ENCODE measurements around the gene PCSK6.

PCSK6 gene

GRCh38 chr15:101328001-101328400, 161.5 kb downstream of the PCSK6 start:
- TF ChIP-seq CTCF (conservative IDR thresholded peaks at IDR 0.05; ENCODE audit: low read depth), result no peak
- no peak for DNase-seq (ENCODE audit: low spot score)
- no peak overlapping the region for H3K27ac ChIP-seq
- ChIA-PET POLR2A (ENCODE audit: low non-redundant PET) (no interaction called here), CTCF (interaction anchor here (0.6 kb wide), 1 partner anchor 40 kb away, joined by 3 read pairs; no protein-coding TSS in a partner anchor)

- no peak for DNase-seq (ENCODE audit: low spot score)
- ChIA-PET POLR2A (ENCODE audit: low non-redundant PET) (no interaction called here), CTCF (no interaction called here)
- H3K27ac ChIP-seq, result no peak overlapping the region
- no peak for TF ChIP-seq CTCF (conservative IDR thresholded peaks at IDR 0.05; ENCODE audit: low read depth)
Observed at GRCh38 chr15:101327147-101327740, 162.3 kb downstream of the PCSK6 start.

GRCh38 chr15:101326462-101327146, 162.9 kb downstream of the PCSK6 start:
- ChIA-PET POLR2A (ENCODE audit: low non-redundant PET) (no interaction called here), CTCF (no interaction called here)
- no peak for DNase-seq (ENCODE audit: low spot score)
- no peak for TF ChIP-seq CTCF (conservative IDR thresholded peaks at IDR 0.05; ENCODE audit: low read depth)
- no peak overlapping the region for H3K27ac ChIP-seq

- no peak for DNase-seq (ENCODE audit: low spot score)
- POLR2A ChIA-PET (ENCODE audit: low non-redundant PET), result no interaction called here
- CTCF ChIA-PET, result interaction anchor here (0.7 kb wide), 1 partner anchor 161 kb away, joined by 3 read pairs; no protein-coding TSS in a partner anchor
- H3K27ac ChIP-seq, result no peak overlapping the region
- no peak for TF ChIP-seq CTCF (conservative IDR thresholded peaks at IDR 0.05; ENCODE audit: low read depth)
Observed at GRCh38 chr15:101326026-101326315, 163.5 kb downstream of the PCSK6 start.

- ChIA-PET CTCF (interaction anchor here (0.7 kb wide), 1 partner anchor 162 kb away, joined by 3 read pairs; no protein-coding TSS in a partner anchor), POLR2A (ENCODE audit: low non-redundant PET) (no interaction called here)
- no peak for TF ChIP-seq CTCF (conservative IDR thresholded peaks at IDR 0.05; ENCODE audit: low read depth)
- no peak for DNase-seq (ENCODE audit: low spot score)
- no peak overlapping the region for H3K27ac ChIP-seq
Observed at GRCh38 chr15:101325263-101326025, 164.1 kb downstream of the PCSK6 start.

- no peak for DNase-seq (ENCODE audit: low spot score)
- H3K27ac ChIP-seq, result no peak overlapping the region
- CTCF ChIA-PET, result no interaction called here
- TF ChIP-seq CTCF (conservative IDR thresholded peaks at IDR 0.05; ENCODE audit: low read depth), result no peak
- POLR2A ChIA-PET (ENCODE audit: low non-redundant PET), result no interaction called here
Observed at GRCh38 chr15:101324524-101325177, 164.9 kb downstream of the PCSK6 start.
